Panc1 (cell line): ENCODE measurements around the gene INTS11. TPM values are rescaled to one million over a fixed set of nuclear protein-coding genes. Genes with fewer than 3 reads are reported as not detected.

Experiments used
- ATAC-seq: fragments of 200-7000 bp; cut with Tn5 transposase; 2 replicates; pipeline ENCODE4 v1.9.1; 2020; ENCODE audit warnings: mild to moderate bottlenecking, moderate library complexity
- BruUV-seq: library from RNA; stranded (reverse); fragments of 400-500 nt; replicated peaks from 2 replicates; lab custom pipeline; 2021; lab: Mats Ljungman, UMichigan
- CTCF ChIA-PET: fragments of 300-600 bp; sonication (Branson Sonifier 250); formaldehyde crosslinking; loops from one replicate; lab custom pipeline; 2022; ENCODE audit warnings: antibody characterized with exemption; lab: Charles Lee
- POLR2A ChIA-PET: fragments of 300-600 bp; sonication (Branson Sonifier 250); formaldehyde crosslinking; loops from one replicate; lab custom pipeline; 2022; ENCODE audit warnings: antibody characterized with exemption; lab: Charles Lee
- DNase-seq: peaks from one replicate; pipeline ENCODE4 v3.0.0-alpha.2; 2010; ENCODE audit warnings: low read depth, low spot score
- H3K27ac ChIP-seq: 2 replicates; pipeline ENCODE4 v1.5.1; 2011; ENCODE audit warnings: mild to moderate bottlenecking, low read length, inconsistent platforms
- H3K27me3 ChIP-seq: fragments of 200-500 bp; sonication (Bioruptor generic); 2 replicates; pipeline ENCODE4 v1.6.0; 2014; ENCODE audit warnings: low read length, inconsistent platforms; ENCODE audit not compliant: control insufficient read depth, insufficient read depth
- H3K36me3 ChIP-seq: fragments of 200-500 bp; sonication (Bioruptor generic); 2 replicates; pipeline ENCODE4 v1.5.1; 2014; ENCODE audit warnings: inconsistent platforms, mild to moderate bottlenecking, low read length, moderate library complexity; ENCODE audit not compliant: control insufficient read depth, insufficient read depth
- H3K4me1 ChIP-seq: 2 replicates; pipeline ENCODE4 v1.5.1; 2011; ENCODE audit warnings: inconsistent platforms, mild to moderate bottlenecking, low read length, moderate library complexity; ENCODE audit not compliant: control insufficient read depth, insufficient read depth
- H3K4me3 ChIP-seq, 2 experiments: 2 replicates each; pipeline ENCODE4 v1.5.1; 2011 to 2012; ENCODE audit warnings: low read depth in 2 of 2, low read length in 2 of 2, mild to moderate bottlenecking in 2 of 2, inconsistent platforms in 1 of 2, moderate library complexity in 1 of 2
- H3K9me3 ChIP-seq: fragments of 200-500 bp; sonication (Bioruptor generic); 2 replicates; pipeline ENCODE4 v1.5.1; 2014; ENCODE audit warnings: low read depth, mild to moderate bottlenecking, inconsistent platforms, low read length, moderate library complexity; ENCODE audit not compliant: control insufficient read depth, insufficient read depth
- CTCF ChIP-seq: fragments of 450-650 bp; IDR thresholded peaks from 2 replicates; pipeline ENCODE4 v1.5.1; 2017; ENCODE audit warnings: mild to moderate bottlenecking
- POLR2AphosphoS5 ChIP-seq: IDR thresholded peaks from 2 replicates; pipeline ENCODE4 v1.6.1; 2012; ENCODE audit warnings: mild to moderate bottlenecking, low read depth, low read length, moderate library complexity
- SIN3A ChIP-seq: IDR thresholded peaks from 2 replicates; pipeline ENCODE4 v1.6.1; 2012; ENCODE audit warnings: low read depth, mild to moderate bottlenecking, low read length, moderate library complexity, borderline replicate concordance; ENCODE audit not compliant: insufficient read depth
- TCF7L2 ChIP-seq: IDR thresholded peaks from 2 replicates; pipeline ENCODE4 v1.6.1; 2011; ENCODE audit warnings: mild to moderate bottlenecking, low read depth, low read length, inconsistent platforms
- in situ Hi-C: cut with HindIII; loops from 2 replicates; pipeline ENCODE4 v1.10.0; 2016; ENCODE audit warnings: low sequenced_read_pairs, low pct_unique_long_range_greater_than_20kb
- intact Hi-C: fragments of 100-400 bp; cut with micrococcal nuclease; formaldehyde crosslinking; loops from one replicate; pipeline ENCODE4 v1.10.0; 2022; ENCODE audit not compliant: unreplicated experiment
- total RNA-seq: library from RNA; stranded (reverse); gene quantifications from one replicate; pipeline ENCODE4 v1.2.1, GENCODE V29; 2021; ENCODE audit not compliant: unreplicated experiment
- TF ChIP-seq, protein P1 (sequence below), 2 experiments: IDR thresholded peaks; 2 replicates each; pipeline ENCODE4 v1.6.1; 2011 to 2012; ENCODE audit warnings: low read depth in 2 of 2, control low read depth in 1 of 2, low read length in 1 of 2, mild to moderate bottlenecking in 1 of 2, moderate library complexity in 1 of 2; ENCODE audit not compliant: insufficient read depth in 1 of 2

The INTS11 gene
- total RNA-seq, 1 experiment from 2014 or later = 114 TPM

- no peak overlapping the region for H3K27ac ChIP-seq
- in situ Hi-C loops (no loop called here), intact Hi-C loops (no loop called here)
- H3K36me3 ChIP-seq = no peaks in the 10 kb centered on the region; the same call in none of the 2 replicates
- H3K4me3 ChIP-seq = no peak overlapping the region
- ChIA-PET POLR2A (no interaction called here), CTCF (no interaction called here)
- DNase-seq (no peak), ATAC-seq (no peak)
- peaks cover 12% of the 10 kb centered on the region for H3K4me1 ChIP-seq
- TSS peak; percentile 50 for BruUV-seq
- no peaks in the 10 kb centered on the region for H3K27me3 ChIP-seq
- TF ChIP-seq SIN3A (no peak), CTCF (no peak), POLR2AphosphoS5 (no peak; the same call in 1 of the 2 replicates), TCF7L2 (no peak)
- TF ChIP-seq, protein P1, sequence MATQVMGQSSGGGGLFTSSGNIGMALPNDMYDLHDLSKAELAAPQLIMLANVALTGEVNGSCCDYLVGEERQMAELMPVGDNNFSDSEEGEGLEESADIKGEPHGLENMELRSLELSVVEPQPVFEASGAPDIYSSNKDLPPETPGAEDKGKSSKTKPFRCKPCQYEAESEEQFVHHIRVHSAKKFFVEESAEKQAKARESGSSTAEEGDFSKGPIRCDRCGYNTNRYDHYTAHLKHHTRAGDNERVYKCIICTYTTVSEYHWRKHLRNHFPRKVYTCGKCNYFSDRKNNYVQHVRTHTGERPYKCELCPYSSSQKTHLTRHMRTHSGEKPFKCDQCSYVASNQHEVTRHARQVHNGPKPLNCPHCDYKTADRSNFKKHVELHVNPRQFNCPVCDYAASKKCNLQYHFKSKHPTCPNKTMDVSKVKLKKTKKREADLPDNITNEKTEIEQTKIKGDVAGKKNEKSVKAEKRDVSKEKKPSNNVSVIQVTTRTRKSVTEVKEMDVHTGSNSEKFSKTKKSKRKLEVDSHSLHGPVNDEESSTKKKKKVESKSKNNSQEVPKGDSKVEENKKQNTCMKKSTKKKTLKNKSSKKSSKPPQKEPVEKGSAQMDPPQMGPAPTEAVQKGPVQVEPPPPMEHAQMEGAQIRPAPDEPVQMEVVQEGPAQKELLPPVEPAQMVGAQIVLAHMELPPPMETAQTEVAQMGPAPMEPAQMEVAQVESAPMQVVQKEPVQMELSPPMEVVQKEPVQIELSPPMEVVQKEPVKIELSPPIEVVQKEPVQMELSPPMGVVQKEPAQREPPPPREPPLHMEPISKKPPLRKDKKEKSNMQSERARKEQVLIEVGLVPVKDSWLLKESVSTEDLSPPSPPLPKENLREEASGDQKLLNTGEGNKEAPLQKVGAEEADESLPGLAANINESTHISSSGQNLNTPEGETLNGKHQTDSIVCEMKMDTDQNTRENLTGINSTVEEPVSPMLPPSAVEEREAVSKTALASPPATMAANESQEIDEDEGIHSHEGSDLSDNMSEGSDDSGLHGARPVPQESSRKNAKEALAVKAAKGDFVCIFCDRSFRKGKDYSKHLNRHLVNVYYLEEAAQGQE (IDR thresholded peaks at IDR 0.05; ENCODE audit: insufficient read depth in 1 of 2, low read depth in 2 of 2, low read length in 1 of 2) = no peak
- H3K9me3 ChIP-seq = no peaks in the 10 kb centered on the region
These were observed 11.8 kb downstream of the INTS11 start for GRCh38 chr1:1312450-1313314.

DNA sequence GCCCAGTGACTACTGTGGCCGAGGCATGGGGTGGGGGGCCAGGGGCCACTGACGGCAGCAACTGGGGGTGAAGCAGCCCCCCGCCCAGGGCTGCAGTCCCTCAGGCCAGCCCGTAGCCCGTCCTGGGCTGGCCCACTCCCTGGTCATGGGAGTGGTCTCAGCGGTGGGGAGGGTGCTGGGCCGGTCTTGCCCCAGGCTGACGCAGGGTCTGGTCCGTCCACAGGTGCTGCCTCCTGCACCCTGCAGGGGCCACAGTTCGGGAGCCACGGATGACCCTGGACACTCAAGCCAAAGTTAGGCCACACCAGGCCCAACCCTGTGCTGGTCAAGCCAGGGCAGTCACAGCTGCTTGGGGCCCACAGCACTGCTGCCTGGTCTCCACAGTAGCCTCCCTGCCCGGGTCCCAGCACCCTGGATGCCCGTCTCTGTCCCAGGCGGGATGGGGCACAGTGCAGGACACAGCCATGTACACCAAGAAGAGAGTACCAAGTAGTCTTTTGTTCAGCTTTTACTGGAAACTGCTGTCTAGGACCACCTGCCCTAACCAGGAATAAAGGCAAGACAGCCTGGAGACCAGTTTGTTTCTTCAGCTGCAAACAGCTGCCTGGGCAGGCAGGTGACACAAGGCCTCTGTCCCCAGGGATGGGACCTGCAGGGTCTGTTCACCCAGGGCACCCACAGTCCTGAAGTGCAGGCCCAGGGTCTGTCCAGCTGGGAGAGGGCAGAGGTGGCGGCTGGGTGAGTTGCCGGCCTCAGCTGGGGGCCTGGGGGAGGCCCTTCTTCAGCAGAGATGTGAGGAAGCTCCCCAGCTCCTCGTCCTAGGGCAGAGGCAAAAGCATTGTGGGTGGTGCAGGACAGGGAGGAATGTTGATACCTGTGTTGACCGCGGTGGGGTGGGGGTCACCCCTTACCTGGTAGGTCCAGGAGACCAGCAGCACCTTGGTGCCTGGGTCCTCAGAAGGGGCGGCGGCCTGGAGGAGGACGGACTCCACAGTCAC lies 13.1 kb downstream of the INTS11 start:
- H3K36me3 ChIP-seq = no peaks in the 10 kb centered on the region; the same call in 1 of the 2 replicates
- DNase-seq (no peak), ATAC-seq (no peak)
- BruUV-seq = no TSS peak
- H3K27me3 ChIP-seq = no peaks in the 10 kb centered on the region
- H3K27ac ChIP-seq = no peak overlapping the region; the same call in 1 of the 2 replicates
- no peak for TF ChIP-seq SIN3A
- no peak for TF ChIP-seq CTCF
- TF ChIP-seq, protein P1 (IDR thresholded peaks at IDR 0.05; ENCODE audit: insufficient read depth in 1 of 2, low read depth in 2 of 2, low read length in 1 of 2) = no peak
- no peak; the same call in 1 of the 2 replicates for TF ChIP-seq POLR2AphosphoS5
- no peak for TF ChIP-seq TCF7L2
- no peaks in the 10 kb centered on the region for H3K9me3 ChIP-seq
- H3K4me3 ChIP-seq = no peak overlapping the region
- in situ Hi-C loops = no loop called here
- CTCF ChIA-PET = interaction anchor here (1.0 kb wide), 1 partner anchor 21 kb away, joined by 3 read pairs; no protein-coding TSS in a partner anchor
- peaks cover 16% of the 10 kb centered on the region for H3K4me1 ChIP-seq
- intact Hi-C loops = no loop called here
- POLR2A ChIA-PET = no interaction called here
